Renal pelvis (tissue), 4 donors: ENCODE data around the gene ALPK1. TPM values are rescaled to one million over a fixed set of nuclear protein-coding genes. Genes with fewer than 3 reads are reported as not detected.
"Not testable (repeated sequence)": the region's sequence is repeated elsewhere in the genome, so short reads cannot be mapped to it uniquely, and the experiment has no call there.

Experiments used
- DNase-seq: peaks from one replicate; pipeline ENCODE4 v3.0.0-alpha.2; 2013
- polyA plus RNA-seq, 3 donors: library from polyadenylated mRNA; unstranded; fragments of 120-200 nt; gene quantifications; one replicate each; pipeline ENCODE4 v1.2.1, GENCODE V29; 2013; ENCODE audit not compliant: insufficient read length in 3 of 3

ALPK1 gene
- polyA plus RNA-seq, 3 donors: 10.0 to 19.4 (median 17.0) TPM

DNA sequence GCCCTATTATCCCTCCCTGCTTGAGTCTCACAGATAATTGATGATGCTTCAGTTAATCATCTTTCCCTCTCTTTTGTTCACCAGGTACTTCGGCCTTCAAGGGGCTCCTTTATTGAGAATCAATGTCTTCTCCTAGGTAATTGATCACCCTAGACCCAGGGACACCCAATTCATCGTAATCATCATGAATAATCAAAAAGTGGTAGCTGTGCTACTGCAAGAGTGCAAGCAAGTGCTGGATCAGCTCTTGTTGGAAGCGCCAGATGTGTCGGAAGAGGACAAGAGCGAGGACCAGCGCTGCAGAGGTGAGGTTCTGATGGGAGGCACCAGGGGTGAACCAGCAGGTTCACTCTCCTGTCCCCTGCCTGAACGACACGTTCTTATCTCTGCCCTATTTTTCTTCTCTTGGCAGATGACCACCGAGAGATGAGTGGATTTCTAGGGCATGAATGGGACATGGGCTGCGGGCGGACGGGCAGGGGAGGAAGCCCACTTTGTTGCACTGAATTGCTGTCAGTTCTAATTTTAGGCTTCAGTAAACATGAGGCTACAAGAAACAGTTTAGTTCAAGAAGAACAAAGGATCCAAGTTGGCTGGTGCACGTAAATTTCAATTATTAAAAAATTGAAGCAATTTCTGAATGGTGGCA is 80.5 kb downstream of the ALPK1 start:
- no peak for DNase-seq

DNA sequence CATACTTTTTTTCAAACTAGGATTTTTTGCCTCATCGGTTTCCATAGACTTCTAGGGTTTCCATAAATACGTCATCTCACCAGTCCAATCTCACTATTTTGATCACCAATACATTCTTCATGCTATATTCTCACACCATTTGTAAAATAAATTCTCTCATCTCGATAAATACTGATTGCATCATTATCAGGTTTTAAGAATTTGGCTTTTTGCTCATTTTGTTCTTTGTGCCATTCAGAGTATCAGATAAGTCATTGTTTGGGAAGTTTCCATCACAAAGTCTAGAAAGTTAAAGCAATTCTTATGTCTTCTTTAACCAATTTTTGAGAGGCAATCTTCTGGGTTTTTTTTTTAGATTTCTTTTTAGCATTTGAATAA is 81.1 kb downstream of the ALPK1 start:
- DNase-seq: no peak

DNA sequence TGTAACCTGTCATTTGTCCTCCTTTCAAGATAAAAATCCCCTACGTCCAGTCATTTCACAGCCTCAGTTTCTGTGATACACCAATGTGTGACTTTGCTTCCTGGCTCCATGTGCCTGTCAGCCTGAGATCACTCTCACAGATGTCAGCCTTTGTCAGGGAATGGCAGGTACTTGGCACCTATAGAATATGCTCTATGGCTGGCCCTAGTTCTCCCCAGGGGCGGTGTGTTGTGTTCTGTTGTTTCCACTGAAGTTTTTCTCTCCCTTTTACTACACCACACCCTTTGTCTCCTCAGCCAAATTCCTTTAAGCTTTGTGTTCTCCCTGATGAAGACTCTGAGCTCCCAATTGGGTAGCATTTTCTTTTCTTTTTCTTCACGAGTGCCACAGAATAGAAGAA is 81.7 kb downstream of the ALPK1 start:
- no peak for DNase-seq

DNA sequence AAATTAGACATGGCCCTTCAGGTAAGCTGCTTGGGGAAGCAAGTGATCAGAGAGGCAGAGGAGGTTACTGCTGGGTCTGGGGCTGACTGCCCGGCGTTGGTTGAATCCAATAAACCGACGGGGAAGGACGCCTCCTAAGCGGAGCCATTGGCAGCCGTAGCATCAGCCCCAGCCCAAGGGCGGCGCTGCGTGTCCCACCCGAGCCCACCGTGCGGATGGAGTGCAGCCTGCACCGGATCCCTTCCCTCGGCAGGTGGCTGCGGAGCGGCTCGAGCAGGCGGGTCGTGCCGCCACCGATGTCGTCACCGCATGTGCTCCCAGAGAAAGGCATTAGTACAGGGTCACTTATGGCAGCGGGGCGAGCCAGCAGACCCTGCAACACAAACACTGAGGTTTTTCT is 82.1 kb downstream of the ALPK1 start:
- DNase-seq: peak; percentile 41

DNA sequence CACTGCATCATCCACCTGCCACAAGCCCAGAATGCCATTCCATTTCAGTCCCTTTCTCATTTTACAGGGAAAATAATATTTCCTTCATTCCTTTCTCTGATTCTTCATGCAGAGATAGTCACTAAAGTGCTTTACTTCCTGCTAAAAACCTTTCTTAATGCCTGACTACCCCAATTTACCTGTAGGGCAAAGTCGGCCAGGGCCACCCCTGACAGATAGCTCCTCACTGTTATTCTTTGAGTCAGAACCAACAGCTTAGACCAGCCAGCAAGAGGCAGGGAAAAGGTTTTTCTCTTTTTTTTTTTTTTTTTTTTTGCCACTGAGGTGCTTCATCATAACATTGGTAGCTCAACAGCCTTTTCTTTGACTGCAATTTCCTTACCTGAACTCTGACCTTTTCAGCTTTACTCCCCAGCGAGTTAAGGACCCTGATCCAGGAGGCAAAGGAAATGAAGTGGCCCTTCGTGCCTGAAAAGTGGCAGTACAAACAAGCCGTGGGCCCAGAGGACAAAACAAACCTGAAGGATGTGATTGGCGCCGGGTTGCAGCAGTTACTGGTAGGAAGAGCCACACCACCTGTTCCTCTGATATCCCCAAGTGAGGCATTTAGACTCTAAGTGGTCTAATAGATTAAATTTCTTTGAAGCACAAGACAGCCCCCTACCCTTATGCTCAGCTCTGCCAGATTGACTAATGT is 85.0 kb downstream of the ALPK1 start:
- DNase-seq: no peak

DNA sequence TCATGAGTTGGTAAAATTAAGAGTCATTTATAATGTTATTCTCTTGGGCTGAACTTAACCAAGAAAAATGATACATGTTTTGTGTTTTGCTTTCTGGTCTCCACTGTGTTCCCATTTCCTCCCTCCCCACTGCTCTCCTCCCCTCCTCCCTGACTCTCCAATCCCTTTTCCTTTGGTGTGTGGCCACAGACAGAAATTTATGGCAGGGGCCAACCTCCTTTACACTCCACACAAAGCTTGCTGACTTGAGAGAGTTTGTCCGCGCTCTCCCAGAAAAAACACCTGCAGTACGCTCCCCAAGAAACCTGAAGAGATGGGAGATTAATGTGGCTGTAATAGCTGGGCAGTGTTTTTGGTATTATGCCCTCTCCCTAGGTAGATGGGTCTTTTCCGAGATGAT is 88.9 kb downstream of the ALPK1 start:
- peak; percentile 51 for DNase-seq

DNA sequence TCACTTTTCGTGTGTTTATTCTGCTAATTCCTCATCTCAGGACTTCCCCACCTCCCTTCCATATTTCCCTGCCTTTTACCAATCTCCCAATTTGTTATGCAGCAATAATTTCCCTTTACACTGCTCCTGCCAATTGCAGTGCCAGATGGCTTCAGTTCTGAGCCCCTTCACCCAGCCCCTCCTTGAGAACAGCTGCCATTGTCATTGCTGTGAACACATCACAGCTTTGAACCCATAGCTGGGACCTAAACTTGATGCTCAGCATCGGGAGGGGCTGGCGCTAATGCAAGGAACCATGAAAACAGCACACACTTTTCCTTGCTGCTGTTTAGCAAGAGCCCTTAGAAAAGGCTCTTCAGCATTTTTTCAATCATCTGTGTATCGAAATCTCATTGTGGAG is 104.9 kb downstream of the ALPK1 start:
- no peak for DNase-seq

DNA sequence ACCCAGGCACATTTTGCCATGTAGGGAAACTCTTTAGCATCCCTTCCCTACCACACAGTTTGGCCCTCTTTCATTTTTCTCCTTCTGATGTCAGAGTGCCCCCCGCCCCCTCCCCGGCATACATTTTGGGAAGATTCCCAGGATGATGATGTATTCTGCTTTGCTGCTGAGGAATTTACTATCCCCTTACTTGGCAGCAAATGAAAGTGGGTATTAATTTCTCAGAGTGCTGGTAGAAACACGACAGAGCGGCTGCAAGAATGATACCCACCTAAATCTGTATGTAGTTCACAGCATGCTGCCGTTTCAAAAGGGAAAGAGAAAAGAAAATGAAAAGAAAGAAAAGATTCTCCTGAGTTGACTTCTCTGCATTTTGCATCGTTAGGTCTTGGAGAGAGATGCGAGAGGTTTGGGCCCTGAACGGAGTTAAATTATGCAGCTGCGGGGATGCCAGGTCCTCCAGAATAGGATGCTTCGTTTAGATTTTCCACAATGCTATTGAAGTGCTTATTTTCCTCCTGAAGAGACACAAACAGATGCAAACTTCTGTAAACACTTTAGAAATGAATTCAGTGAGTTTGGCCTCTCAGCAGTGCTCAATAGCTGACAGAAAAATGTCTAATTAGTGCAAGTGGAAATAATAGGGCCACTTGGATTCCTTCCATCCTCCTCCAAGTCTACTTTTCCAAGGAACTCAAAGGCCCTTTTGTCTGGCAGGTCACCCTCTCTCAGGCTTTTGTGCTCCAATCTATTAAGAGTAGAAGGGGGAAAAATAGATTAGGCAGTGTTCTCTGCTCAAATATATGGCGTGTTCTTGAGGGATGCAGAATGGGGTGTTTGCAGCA is 106.2 kb downstream of the ALPK1 start:
- DNase-seq: no peak

DNA sequence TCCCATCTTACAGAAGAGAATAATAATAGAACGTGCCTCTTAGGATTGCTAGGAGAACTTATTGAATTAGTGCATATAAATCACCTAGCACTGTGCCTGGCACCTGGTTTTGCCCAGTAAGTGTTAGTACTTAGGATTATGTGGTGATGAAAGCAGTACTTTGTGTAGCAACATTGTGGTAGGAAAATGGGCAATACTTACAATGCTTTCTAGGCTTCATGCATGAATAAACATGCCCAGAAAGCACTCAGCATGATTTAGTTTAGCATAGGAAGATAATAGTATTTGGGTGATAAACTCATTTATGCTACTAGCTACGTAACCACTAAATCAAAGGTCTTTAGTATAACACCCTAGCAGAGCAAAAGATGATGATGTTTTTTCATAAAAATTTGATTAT is 113.2 kb downstream of the ALPK1 start:
- DNase-seq: no peak

DNA sequence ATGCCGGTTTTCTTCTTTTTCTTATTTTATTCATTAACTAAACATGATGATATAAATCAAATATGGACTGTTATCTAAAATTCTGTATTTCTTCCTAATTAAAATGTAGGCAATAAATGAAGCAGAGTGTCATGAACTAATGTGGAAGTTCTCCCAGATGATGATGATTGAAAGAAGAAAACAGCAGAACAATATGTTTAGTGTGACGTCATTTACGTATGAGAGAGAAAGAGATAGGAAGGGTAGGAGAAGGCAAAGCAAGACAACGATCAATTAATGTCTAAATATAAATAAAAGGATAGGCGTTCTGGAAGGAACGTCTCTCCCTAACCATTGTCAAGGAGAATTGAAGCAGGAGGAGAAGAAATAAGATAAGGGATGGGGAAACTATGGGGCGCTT is 113.6 kb downstream of the ALPK1 start:
- no peak for DNase-seq

DNA sequence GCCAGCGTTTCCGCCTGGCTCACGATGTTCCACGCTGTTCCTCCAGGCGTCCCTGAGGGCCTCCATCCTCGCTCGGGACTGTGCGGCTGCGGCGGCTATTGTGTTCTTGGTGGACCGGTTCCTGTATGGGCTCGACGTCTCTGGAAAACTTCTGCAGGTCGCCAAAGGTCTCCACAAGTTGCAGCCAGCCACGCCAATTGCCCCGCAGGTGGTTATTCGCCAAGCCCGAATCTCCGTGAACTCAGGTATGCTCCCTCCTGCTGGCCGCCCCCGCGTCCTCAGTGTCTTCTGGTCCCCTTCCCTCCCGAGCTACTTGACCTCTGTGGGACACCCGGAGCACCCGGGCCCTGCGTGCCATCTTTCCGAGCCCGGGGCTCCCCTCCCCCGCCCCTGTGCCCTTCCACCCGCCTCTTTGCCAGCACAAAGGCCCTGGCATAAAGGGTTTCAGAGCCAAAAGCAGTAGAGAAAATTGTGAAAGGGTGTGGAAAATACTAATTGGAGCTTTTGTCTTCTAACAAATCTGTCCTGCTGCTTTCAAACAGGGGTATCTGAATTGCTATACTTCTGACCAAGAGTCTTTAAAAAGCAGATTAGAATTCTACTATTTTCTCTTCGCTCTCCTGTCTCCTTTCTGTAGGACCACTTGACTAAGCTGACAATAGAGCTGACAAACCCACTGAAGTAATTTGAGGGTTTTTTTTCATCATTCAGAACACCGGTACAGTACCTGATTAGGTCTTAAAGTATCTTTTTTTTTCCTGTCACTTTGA is 114.8 kb downstream of the ALPK1 start:
- DNase-seq: no peak

DNA sequence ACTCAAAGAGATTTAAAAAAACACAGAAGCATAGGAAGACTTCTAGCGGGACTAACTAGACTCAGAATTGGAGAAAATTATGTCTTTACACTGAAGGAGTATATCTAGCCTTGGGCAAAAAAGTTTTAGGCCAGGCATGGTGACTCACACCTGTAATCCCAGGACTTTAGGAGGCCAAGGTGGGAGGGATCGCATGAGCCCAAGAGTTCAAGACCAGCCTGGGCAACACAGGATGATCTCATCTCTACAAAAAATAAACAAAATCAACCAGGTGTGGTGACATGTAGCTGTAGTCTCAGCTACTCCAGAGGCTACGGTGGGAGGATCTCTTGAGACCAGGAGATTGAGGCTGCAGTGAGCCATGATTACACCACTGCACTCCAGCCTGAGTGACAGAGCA is 119.3 kb downstream of the ALPK1 start:
- DNase-seq: no peak

DNA sequence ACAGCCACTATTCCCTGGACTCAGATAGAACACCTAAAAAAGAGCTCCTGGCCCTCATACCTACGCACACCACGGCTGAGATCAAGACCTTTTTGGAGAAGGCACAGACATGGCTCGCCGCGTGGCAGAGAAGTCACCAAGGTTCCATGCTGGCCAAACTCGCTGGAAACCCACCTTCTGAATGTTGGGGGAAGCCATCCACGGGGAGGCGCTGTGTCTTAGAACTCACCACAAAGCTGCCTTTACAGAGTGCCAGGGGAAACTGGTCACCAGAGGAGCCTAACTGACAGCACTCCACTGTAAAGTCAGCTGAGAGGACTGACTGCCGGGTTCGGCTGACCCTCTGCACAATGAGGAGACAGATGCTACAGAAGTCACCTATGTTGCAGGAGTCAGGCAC is 120.9 kb downstream of the ALPK1 start:
- no peak for DNase-seq

DNA sequence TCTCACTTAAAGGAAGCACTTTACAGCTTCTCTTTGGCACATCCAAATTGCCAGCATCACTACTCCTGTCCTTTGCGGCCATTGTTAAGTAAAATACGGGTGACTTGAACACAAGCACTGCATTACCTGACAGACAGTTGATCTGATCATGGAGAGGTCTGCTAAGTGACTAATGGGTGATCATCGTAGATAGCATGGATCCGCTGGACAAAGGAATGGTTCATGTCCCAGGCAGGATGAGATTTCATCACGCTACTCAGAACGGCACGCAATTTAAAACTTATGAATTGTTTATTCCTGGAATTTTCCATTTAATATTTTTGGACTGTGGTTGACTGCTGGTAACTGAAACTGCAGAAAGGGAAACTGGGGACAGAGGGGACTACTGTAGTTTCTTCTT is 124.7 kb downstream of the ALPK1 start:
- no peak for DNase-seq

DNA sequence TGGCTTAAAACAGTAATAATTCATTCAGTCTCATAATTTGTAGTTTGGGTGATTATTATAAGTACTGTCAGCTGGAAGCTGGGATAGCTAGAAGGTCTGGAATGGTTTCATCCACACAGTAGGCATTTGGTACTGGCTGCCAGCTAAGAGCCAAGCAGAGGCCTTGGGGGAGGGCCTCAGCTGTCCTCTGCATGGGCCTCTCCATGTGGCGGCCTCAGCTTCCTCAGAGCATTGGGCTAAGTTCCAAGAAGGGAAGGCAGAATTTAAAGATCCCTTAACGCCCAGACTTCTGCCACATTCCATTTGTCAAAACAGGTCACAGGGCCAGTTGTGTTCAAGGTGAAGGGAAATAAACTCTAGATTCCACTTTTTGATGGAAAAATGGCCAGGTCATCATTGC is 125.5 kb downstream of the ALPK1 start:
- DNase-seq: no peak

DNA sequence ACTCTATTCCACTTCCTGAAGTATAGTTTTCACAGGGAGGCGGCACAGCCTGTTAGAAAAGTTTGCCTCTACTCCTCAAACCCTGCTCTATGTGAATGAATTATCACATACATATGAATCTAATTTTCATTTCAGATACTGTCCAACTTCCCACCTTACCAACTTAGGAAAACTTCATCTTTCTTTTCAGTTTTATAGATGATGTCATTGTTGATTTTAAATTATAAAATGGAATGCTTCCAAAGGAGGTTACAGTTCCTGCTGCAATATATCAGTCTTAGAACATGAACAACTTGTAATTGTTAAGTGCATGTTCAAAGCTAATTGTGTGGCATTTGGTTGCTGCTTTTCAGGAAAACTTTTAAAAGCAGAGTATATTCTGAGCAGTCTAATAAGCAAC is 126.4 kb downstream of the ALPK1 start:
- DNase-seq: no peak

DNA sequence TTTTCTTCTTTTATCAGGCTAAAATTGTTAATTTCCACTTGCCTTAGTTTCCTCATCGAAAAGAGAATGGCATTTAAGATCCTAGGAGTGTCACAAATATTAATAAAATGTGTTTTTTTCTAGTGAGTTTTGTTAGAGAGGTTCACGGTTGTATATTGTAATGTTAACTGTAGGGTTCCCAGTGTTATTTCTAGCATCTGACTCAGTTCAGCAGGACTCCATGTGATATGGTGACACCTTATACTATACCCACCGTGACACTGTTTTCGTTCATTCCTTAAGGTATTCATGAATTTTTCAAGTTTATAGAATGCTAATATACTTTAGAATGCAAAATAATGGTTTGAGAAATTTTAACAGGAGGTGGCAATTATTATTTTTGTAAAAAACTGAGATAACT is 128.7 kb downstream of the ALPK1 start:
- DNase-seq: no peak

DNA sequence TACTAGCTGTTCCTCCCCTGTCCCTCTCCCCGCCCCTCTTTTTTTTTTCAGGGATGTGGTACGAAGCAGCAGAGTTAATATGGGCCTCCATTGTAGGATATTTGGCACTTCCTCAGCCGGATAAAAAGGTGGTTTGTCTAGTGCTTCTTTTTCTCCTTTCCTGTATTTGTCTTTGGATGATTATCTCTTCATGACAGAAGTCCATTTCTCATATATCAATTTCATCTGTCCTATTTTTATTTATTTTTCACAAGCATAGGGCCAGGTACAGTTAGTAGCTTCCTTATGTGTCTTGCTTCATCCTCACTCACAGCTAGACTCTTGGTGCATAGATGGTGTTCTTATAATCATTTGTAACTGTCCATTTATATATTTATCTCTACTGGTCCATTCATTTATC is 129.2 kb downstream of the ALPK1 start:
- no peak for DNase-seq

DNA sequence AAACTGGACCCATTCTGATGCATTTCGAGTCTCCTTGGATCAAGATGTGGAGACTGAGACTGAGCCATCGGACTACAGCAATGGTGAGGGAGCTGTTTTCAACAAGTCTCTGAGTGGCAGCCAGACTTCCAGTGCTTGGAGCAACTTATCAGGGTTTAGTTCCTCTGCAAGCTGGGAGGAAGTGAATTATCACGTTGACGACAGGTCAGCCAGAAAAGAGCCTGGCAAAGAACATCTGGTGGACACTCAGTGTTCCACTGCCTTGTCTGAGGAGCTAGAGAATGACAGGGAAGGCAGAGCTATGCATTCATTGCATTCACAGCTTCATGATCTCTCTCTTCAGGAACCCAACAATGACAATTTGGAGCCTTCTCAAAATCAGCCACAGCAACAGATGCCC is 134.0 kb downstream of the ALPK1 start:
- DNase-seq: no peak

DNA sequence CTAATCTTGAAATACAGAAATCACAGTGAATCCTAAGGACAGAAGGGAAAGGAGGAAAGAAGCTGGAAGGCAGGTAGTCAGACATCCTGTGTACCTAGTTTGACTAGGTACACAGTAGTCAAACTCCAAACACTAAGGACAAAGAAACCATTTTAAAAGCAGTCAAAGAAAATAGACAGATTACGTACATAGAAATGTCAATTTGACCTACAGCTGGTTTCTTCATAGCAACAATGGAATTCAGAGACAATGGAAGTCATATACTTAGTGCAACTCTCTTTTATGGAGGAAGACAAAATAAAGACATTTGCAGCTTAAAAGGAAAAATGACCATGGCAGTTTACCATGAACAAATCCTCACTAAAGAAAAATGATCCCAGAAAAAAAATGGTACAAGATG is 139.8 kb downstream of the ALPK1 start:
- no peak for DNase-seq

DNA sequence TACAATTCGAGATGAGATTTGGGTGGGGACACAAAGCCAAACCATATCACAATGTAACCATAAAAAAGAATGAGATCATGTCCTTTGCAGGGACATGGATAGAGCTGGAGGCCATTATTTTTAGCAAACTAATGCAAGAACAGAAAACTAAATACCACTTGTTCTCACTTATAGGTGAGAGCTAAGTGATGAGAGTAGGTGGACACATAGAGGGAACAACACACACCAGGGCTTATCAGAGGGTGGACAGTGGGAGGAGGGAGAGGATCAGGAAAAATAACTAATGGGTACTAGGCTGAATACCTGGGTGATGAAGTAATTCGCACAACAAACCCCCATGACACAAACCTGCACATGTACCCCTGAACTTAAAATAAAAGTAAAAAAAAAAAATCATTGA is 145.1 kb downstream of the ALPK1 start:
- DNase-seq: not testable (repeated sequence)
